Ectodermal cell (in vitro differentiated cells): ENCODE results near the gene KCTD19.

Experiments
- H3K27ac ChIP-seq: 2 replicates; pipeline ENCODE4 v1.7.0; 2013; ENCODE audit warnings: mild to moderate bottlenecking, low read depth, low read length; ENCODE audit not compliant: insufficient read depth, poor library complexity, severe bottlenecking
- H3K27me3 ChIP-seq: 2 replicates; pipeline ENCODE4 v1.7.0; 2013; ENCODE audit warnings: mild to moderate bottlenecking, low read length; ENCODE audit not compliant: insufficient read depth, control insufficient read depth, poor library complexity, severe bottlenecking
- H3K36me3 ChIP-seq: one replicate; pipeline ENCODE4 v1.7.0; 2013; ENCODE audit warnings: low read length; ENCODE audit not compliant: control insufficient read depth, insufficient read depth
- H3K4me1 ChIP-seq: one replicate; pipeline ENCODE4 v1.7.0; 2013; ENCODE audit warnings: low read length; ENCODE audit not compliant: control insufficient read depth, insufficient read depth
- H3K4me3 ChIP-seq: 2 replicates; pipeline ENCODE4 v1.7.0; 2013; ENCODE audit warnings: low read depth, low read length, control low read depth; ENCODE audit not compliant: insufficient read depth
- H3K9me3 ChIP-seq: 2 replicates; pipeline ENCODE4 v1.7.0; 2013; ENCODE audit warnings: mild to moderate bottlenecking, low read length, moderate library complexity; ENCODE audit not compliant: control insufficient read depth
- WGBS, 2 experiments: methylation state at CpG; one replicate each; pipeline ENCODE4 v1.1.7; 2013; ENCODE audit warnings: missing lambda C conversion rate in 2 of 2; 5-methylcytosine and 5-hydroxymethylcytosine counted together

Gene KCTD19

GRCh38 chr16:67263201-67263600, 63.3 kb downstream of the KCTD19 start:
- no peaks in the 10 kb centered on the region for H3K27me3 ChIP-seq
- H3K4me3 ChIP-seq: no peak overlapping the region
- no peaks in the 10 kb centered on the region for H3K9me3 ChIP-seq
- 89 to 91% methylated on average over 3 of the region's 3 CpGs for WGBS, 2 experiments
- no peaks in the 10 kb centered on the region for H3K36me3 ChIP-seq
- H3K27ac ChIP-seq: no peak overlapping the region
- no peaks in the 10 kb centered on the region for H3K4me1 ChIP-seq

- no peaks in the 10 kb centered on the region for H3K27me3 ChIP-seq
- no peaks in the 10 kb centered on the region for H3K36me3 ChIP-seq
- no peaks in the 10 kb centered on the region for H3K9me3 ChIP-seq
- H3K4me1 ChIP-seq: no peaks in the 10 kb centered on the region
- H3K27ac ChIP-seq: no peak overlapping the region
- 74 to 78% methylated on average over 4 of the region's 4 CpGs for WGBS, 2 experiments
- no peak overlapping the region for H3K4me3 ChIP-seq
Observed at GRCh38 chr16:67260426-67261063, 66.0 kb downstream of the KCTD19 start.

DNA sequence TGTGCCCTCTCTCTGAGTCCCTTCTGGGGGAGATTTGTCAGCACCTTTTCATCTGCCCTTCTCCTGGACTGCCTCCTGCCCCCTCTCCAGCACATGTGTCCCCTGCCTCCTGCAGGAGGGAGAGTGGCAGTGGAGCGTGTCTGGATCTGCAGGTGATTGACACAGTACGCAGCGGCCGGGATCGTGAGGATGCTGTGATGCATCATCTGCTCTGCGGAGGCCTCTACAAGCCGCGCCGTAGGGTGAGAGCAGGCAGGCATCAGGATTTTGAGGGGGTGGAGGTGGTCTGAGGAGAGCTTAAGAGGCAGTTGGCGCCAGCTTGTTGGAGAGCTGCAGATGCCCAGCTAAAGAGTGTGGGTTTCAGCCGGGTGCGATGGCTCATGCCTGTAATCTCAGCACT, 66.8 kb downstream of the KCTD19 start:
- Histone ChIP-seq H3K4me3 (no peak overlapping the region), H3K36me3 (no peaks in the 10 kb centered on the region), H3K27me3 (no peaks in the 10 kb centered on the region), H3K4me1 (no peaks in the 10 kb centered on the region), H3K9me3 (no peaks in the 10 kb centered on the region), H3K27ac (no peak overlapping the region)
- 93 to 95% methylated on average over 12 of the region's 12 CpGs for WGBS, 2 experiments

DNA sequence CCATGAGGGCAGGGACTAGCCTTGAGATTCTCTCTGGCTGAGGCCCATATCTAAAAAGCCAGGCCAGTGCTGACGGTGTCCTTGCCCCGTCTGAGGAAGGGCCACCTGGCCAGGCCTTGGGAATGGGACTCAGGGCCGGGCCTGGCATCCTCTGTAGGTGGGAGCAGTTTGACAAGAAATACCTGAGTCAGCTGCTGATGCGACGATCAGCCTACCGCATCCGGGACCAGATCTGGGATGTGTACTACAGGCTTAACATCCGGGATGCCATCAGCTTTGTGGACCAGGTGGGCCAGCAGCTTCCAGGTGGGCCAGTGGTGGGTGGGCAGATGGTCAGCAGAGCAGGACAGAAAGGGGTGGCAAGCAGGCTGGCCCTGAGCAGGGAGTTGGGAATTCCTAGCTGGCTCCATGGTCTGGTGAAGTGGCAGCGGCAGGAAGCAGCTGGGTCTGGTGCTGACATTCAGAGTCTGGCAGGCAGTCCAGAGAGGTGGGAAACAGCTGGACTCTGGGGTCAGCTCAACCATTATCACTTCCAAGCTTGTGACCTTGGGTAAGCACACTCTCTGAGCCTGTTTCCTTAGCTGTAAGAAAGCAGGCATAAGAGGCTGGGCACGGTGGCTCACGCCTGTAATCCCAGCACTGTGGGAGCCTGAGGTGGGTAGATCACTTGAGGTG, 68.2 kb downstream of the KCTD19 start:
- no peak overlapping the region for H3K4me3 ChIP-seq
- no peak overlapping the region for H3K27ac ChIP-seq
- H3K36me3 ChIP-seq: no peaks in the 10 kb centered on the region
- WGBS, 2 experiments: 94 to 95% methylated on average over 11 of the region's 11 CpGs
- no peaks in the 10 kb centered on the region for H3K27me3 ChIP-seq
- H3K4me1 ChIP-seq: no peaks in the 10 kb centered on the region
- no peaks in the 10 kb centered on the region for H3K9me3 ChIP-seq

- Histone ChIP-seq H3K27ac (no peak overlapping the region), H3K27me3 (no peaks in the 10 kb centered on the region), H3K4me3 (no peak overlapping the region), H3K36me3 (no peaks in the 10 kb centered on the region), H3K4me1 (no peaks in the 10 kb centered on the region), H3K9me3 (no peaks in the 10 kb centered on the region)
- 85 to 92% methylated on average over 4 of the region's 4 CpGs for WGBS, 2 experiments
Observed at GRCh38 chr16:67257486-67258160, 68.9 kb downstream of the KCTD19 start.

DNA sequence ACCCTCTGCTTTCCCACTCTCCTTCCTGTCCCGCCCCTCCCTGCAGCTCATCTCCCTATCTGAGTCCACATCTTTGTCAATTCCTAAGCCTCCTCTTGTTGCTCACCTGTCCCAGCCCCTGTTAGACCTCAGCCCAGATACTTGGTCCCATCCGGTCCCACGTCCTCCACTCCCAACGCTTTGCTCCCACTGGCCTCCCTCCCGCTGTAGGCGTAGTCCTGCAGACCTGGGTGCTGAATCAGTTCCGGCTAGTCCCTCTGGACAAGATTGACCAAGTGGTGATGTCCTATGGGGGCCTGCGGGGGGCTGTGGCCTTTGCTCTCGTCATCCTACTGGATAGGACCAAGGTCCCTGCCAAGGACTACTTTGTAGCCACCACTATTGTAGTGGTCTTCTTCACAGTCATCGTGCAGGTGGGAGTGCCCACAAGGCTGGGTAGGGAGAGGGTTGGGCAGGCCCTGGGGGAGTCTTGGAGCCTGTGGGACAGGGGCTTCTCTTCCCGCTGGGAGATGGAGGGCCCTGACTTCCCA, 69.8 kb downstream of the KCTD19 start:
- Histone ChIP-seq H3K27me3 (no peaks in the 10 kb centered on the region), H3K36me3 (no peaks in the 10 kb centered on the region), H3K9me3 (no peaks in the 10 kb centered on the region), H3K27ac (no peak overlapping the region), H3K4me3 (no peak overlapping the region), H3K4me1 (no peaks in the 10 kb centered on the region)
- 93% methylated on average over 11 of the region's 11 CpGs for WGBS, 2 experiments

- Histone ChIP-seq H3K9me3 (no peaks in the 10 kb centered on the region), H3K4me3 (no peak overlapping the region), H3K4me1 (no peaks in the 10 kb centered on the region), H3K27me3 (peaks cover 3% of the 10 kb centered on the region), H3K27ac (no peak overlapping the region), H3K36me3 (no peaks in the 10 kb centered on the region)
- 92 to 93% methylated on average over 17 of the region's 17 CpGs for WGBS, 2 experiments
Observed at GRCh38 chr16:67255553-67256221, 70.9 kb downstream of the KCTD19 start.

DNA sequence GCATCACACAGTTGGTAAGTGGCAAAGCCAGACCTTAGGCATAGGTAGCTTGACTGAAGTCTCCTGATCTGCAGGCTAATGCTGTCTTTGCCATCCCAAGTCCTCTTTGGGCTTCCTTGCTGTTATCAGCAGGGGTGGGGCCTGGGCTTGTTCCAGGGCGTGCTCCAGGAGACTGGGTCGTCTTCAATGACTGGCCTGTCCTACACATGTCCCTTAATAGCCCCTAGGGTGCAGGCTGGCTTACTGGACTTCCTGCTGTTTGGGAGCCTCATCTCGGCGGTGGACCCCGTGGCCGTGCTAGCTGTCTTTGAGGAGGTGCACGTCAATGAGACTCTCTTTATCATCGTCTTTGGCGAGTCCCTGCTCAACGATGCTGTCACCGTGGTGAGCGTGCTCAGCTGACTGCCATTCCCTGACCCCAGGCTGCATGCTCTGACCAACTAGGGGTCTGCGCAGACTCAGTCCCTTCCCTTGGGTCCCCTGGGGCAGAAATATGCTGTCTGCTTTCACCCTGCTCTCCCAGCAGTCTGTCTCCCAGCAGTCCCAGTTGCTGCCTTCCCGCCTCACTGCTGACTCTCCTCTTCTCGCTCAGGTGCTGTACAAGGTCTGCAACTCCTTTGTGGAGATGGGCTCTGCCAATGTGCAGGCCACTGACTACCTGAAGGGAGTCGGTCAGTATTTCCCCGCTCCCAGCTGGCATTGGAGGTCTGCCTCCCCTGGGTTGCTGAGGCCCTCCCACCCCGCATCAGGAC, 71.6 kb downstream of the KCTD19 start:
- Histone ChIP-seq H3K27me3 (peaks cover 11% of the 10 kb centered on the region), H3K4me1 (peaks cover 1% of the 10 kb centered on the region), H3K27ac (no peak overlapping the region), H3K36me3 (no peaks in the 10 kb centered on the region), H3K4me3 (no peak overlapping the region), H3K9me3 (no peaks in the 10 kb centered on the region)
- 90 to 91% methylated on average over 18 of the region's 18 CpGs for WGBS, 2 experiments

DNA sequence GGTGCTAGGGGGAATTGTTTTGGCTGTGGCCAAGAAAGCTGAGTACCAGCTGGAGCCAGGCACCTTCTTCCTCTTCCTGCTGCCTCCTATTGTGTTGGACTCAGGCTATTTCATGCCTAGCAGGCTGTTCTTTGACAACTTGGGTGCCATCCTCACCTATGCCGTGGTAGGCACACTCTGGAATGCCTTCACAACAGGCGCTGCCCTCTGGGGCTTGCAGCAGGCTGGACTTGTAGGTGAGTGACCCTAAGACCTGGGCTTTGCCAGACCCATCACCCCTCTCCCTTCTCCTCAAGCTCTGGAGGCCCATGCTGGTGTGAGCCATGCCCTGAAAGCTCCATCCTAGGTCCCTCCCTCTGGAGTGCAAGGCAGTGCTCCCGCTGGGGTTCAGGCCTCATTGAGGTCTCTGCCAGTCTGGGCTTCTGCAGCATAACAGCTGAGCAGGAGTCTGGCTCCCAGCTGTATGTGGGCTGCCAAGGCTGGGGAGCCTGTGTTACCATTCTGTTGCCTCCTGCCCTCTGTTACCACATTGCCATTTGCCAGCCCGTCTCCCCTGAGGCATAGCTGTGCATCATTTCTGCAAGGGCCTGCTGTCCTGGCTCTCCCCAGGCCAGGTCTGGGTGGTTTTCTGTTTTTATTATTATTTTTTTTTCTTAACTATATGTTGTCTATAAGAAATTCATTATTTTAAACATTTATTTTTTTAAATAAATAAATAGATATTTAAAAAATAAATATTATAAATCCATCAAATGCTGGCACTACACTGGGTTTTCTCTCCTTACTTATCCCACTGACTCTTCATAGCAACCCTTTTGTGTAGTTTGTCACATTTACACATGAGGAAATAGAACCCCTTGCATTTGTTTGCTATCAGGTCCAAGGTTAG, 73.7 kb downstream of the KCTD19 start:
- WGBS, 2 experiments: 92% methylated on average over 4 of the region's 4 CpGs

More for the DNA sequence above, 73.7 kb downstream of the KCTD19 start:
- H3K27me3 ChIP-seq: peaks cover 32% of the 10 kb centered on the region
- no peaks in the 10 kb centered on the region for H3K36me3 ChIP-seq
- no peaks in the 10 kb centered on the region for H3K9me3 ChIP-seq
- no peak overlapping the region for H3K27ac ChIP-seq
- H3K4me3 ChIP-seq: no peak overlapping the region
- H3K4me1 ChIP-seq: peaks cover 17% of the 10 kb centered on the region
